H1 (cell line): Measurements from ENCODE around the gene C17orf113. TPM values are rescaled to one million over a fixed set of nuclear protein-coding genes. Genes with fewer than 3 reads are reported as not detected.

ENCODE experiments used
- CTCF ChIA-PET: fragments of 300-600 bp; sonication (Branson Sonifier 250); formaldehyde crosslinking; loops from one replicate; lab custom pipeline; 2021; ENCODE audit not compliant: partially characterized antibody; lab: Charles Lee
- POLR2A ChIA-PET: fragments of 300-600 bp; sonication (Branson Sonifier 250); formaldehyde crosslinking; loops from one replicate; lab custom pipeline; 2021; ENCODE audit warnings: inconsistent platforms; ENCODE audit not compliant: partially characterized antibody; lab: Charles Lee
- DNase-seq, 2 experiments: peaks; one replicate each; pipeline versions ENCODE4 v3.0.0 to v3.0.0-alpha.2; 2010 to 2022; ENCODE audit warnings: low spot score in 2 of 2, low read depth in 1 of 2, mixed read lengths in 1 of 2
- FAIRE-seq: peaks from 2 replicates; lab custom pipeline; 2011; peaks lifted over from hg19 to GRCh38; lab: Jason Lieb, UNC
- H2AFZ ChIP-seq: 2 replicates; pipeline ENCODE4 v1.8.1; 2012; ENCODE audit warnings: low read length, inconsistent platforms
- H2AK5ac ChIP-seq: 2 replicates; pipeline ENCODE4 v1.6.1; 2013; ENCODE audit warnings: low read depth, low read length
- H2BK120ac ChIP-seq: replicated peaks from 2 replicates; pipeline ENCODE3; 2013; ENCODE audit warnings: low read depth, low read length, inconsistent platforms
- H2BK12ac ChIP-seq: 2 replicates; pipeline ENCODE4 v1.6.1; 2013; ENCODE audit warnings: low read depth, low read length
- H2BK15ac ChIP-seq: 2 replicates; pipeline ENCODE4 v1.6.1; 2013; ENCODE audit warnings: low read length
- H2BK20ac ChIP-seq: 2 replicates; pipeline ENCODE4 v1.6.1; 2013; ENCODE audit warnings: low read length
- H2BK5ac ChIP-seq: 2 replicates; pipeline ENCODE4 v1.6.1; 2013; ENCODE audit warnings: low read depth, low read length
- H3K14ac ChIP-seq: 2 replicates; pipeline ENCODE4 v1.6.1; 2013; ENCODE audit warnings: inconsistent platforms; ENCODE audit not compliant: insufficient read length
- H3K18ac ChIP-seq: 2 replicates; pipeline ENCODE4 v1.6.1; 2013; ENCODE audit warnings: low read length; ENCODE audit errors: extremely low read depth
- H3K23ac ChIP-seq: 2 replicates; pipeline ENCODE4 v1.6.1; 2013; ENCODE audit warnings: inconsistent platforms; ENCODE audit not compliant: insufficient read length
- H3K23me2 ChIP-seq: 2 replicates; pipeline ENCODE4 v1.6.1; 2013; ENCODE audit warnings: low read depth, low read length
- H3K27ac ChIP-seq: 2 replicates; pipeline ENCODE4 v1.6.1; 2011; ENCODE audit warnings: low read depth, low read length, inconsistent platforms
- H3K27me3 ChIP-seq, 4 experiments: replicated peaks in 1 of 4; 1 replicate in 1 of 4; 2 replicates in 3 of 4; pipeline versions ENCODE4 v1.6.1 to v1.8.1; 2011 to 2013; ENCODE audit warnings: low read length in 3 of 4, mild to moderate bottlenecking in 3 of 4, inconsistent platforms in 2 of 4, mixed read lengths in 2 of 4, moderate library complexity in 1 of 4; ENCODE audit not compliant: control insufficient read depth in 3 of 4, insufficient read depth in 3 of 4; ENCODE audit errors: extremely low read depth in 1 of 4
- H3K36me3 ChIP-seq, 4 experiments: 2 replicates each; pipeline versions ENCODE4 v1.6.1 to v1.8.1; 2011 to 2013; ENCODE audit warnings: mild to moderate bottlenecking in 4 of 4, low read length in 3 of 4, moderate library complexity in 2 of 4, control low read depth in 1 of 4, inconsistent platforms in 1 of 4; ENCODE audit not compliant: insufficient read depth in 4 of 4, control insufficient read depth in 2 of 4
- H3K4ac ChIP-seq: replicated peaks from 2 replicates; pipeline ENCODE3; 2013; ENCODE audit warnings: low read length, low read depth, mixed read lengths, inconsistent platforms; ENCODE audit not compliant: insufficient read length
- H3K4me1 ChIP-seq, 4 experiments: replicated peaks in 1 of 4; 1 replicate in 1 of 4; 2 replicates in 3 of 4; pipeline versions ENCODE4 v1.6.1 to v1.8.1; 2011 to 2013; ENCODE audit warnings: low read length in 3 of 4, inconsistent platforms in 2 of 4, mixed read lengths in 1 of 4; ENCODE audit not compliant: insufficient read depth in 4 of 4, control insufficient read depth in 3 of 4
- H3K4me2 ChIP-seq, 2 experiments: 2 replicates each; pipeline versions ENCODE4 v1.6.1 to v1.8.1; 2011 to 2013; ENCODE audit warnings: low read depth in 2 of 2, low read length in 2 of 2, control low read depth in 1 of 2, inconsistent platforms in 1 of 2, mild to moderate bottlenecking in 1 of 2; ENCODE audit not compliant: insufficient read depth in 1 of 2
- H3K4me3 ChIP-seq, 4 experiments: fragments of 200-600, 300-600 bp in 1 of 4; sonication (generic), shearing (Covaris generic), sonication (Bioruptor Twin) in 1 of 4; 2 replicates each; pipeline versions ENCODE4 v1.5.1 to v1.8.1; 2011 to 2016; ENCODE audit warnings: low read length in 4 of 4, low read depth in 3 of 4, control low read depth in 2 of 4, inconsistent platforms in 2 of 4, mild to moderate bottlenecking in 2 of 4, mixed read lengths in 1 of 4, moderate library complexity in 1 of 4; ENCODE audit not compliant: insufficient read depth in 2 of 4; ENCODE audit errors: extremely low read depth in 1 of 4
- H3K56ac ChIP-seq: replicated peaks from 2 replicates; pipeline ENCODE3; 2013; ENCODE audit warnings: low read depth, mild to moderate bottlenecking, mixed read lengths, low read length, inconsistent platforms; ENCODE audit not compliant: insufficient read length
- H3K79me1 ChIP-seq: 2 replicates; pipeline ENCODE4 v1.6.1; 2013; ENCODE audit warnings: low read depth, low read length, control low read depth
- H3K79me2 ChIP-seq, 2 experiments: 2 replicates each; pipeline versions ENCODE4 v1.6.1 to v1.8.1; 2012 to 2013; ENCODE audit warnings: low read length in 2 of 2, mild to moderate bottlenecking in 2 of 2, inconsistent platforms in 1 of 2; ENCODE audit not compliant: insufficient read depth in 2 of 2, control insufficient read depth in 1 of 2
- H3K9ac ChIP-seq, 4 experiments: replicated peaks in 1 of 4; 1 replicate in 1 of 4; 2 replicates in 3 of 4; pipeline versions ENCODE4 v1.6.1 to v1.8.1; 2011 to 2013; ENCODE audit warnings: low read depth in 3 of 4, low read length in 3 of 4, control low read depth in 2 of 4, mild to moderate bottlenecking in 2 of 4, moderate library complexity in 2 of 4, inconsistent platforms in 1 of 4; ENCODE audit errors: extremely low read depth in 1 of 4
- H3K9me3 ChIP-seq, 2 experiments: 2 replicates each; pipeline versions ENCODE4 v1.6.1 to v1.8.1; 2012 to 2013; ENCODE audit warnings: mild to moderate bottlenecking in 2 of 2, moderate library complexity in 2 of 2, control low read depth in 1 of 2, inconsistent platforms in 1 of 2, low read depth in 1 of 2, low read length in 1 of 2, mixed read lengths in 1 of 2; ENCODE audit not compliant: insufficient read depth in 2 of 2
- H4K20me1 ChIP-seq, 2 experiments: replicated peaks in 1 of 2; 2 replicates each; pipeline versions ENCODE3 to v1.8.1; 2011 to 2013; ENCODE audit warnings: inconsistent platforms in 2 of 2, low read length in 2 of 2, mild to moderate bottlenecking in 1 of 2; ENCODE audit not compliant: insufficient read depth in 2 of 2, control insufficient read depth in 1 of 2
- H4K5ac ChIP-seq: 2 replicates; pipeline ENCODE4 v1.6.1; 2013; ENCODE audit warnings: low read length, low read depth, mixed read lengths, inconsistent platforms; ENCODE audit not compliant: insufficient read length
- H4K8ac ChIP-seq: 2 replicates; pipeline ENCODE4 v1.8.0; 2013; ENCODE audit warnings: mild to moderate bottlenecking, moderate library complexity, low read length, inconsistent platforms; ENCODE audit not compliant: insufficient read depth; ENCODE audit errors: extremely low read depth
- H4K91ac ChIP-seq: replicated peaks from 2 replicates; pipeline ENCODE3; 2013; ENCODE audit warnings: low read length, mixed read lengths, inconsistent platforms; ENCODE audit not compliant: insufficient read length
- CTBP2 ChIP-seq: IDR thresholded peaks from 2 replicates; pipeline ENCODE4 v1.7.0; 2011; ENCODE audit warnings: borderline replicate concordance, mild to moderate bottlenecking, moderate library complexity, mixed read lengths, low read length; ENCODE audit not compliant: insufficient read depth, insufficient read length
- RNF2 ChIP-seq: fragments of 200-900, 300-1000 bp; sonication (generic); IDR thresholded peaks from 2 replicates; pipeline ENCODE4 v1.7.1; 2016; ENCODE audit warnings: borderline replicate concordance, low read depth, mild to moderate bottlenecking, antibody characterized with exemption, low read length; ENCODE audit not compliant: poor library complexity, severe bottlenecking; ENCODE audit errors: missing control alignments
- SAP30 ChIP-seq: fragments of 300-600 bp; sonication (generic); IDR thresholded peaks from 2 replicates; pipeline ENCODE4 v1.7.1; 2012; ENCODE audit warnings: low read length, moderate library complexity, mild to moderate bottlenecking, inconsistent platforms; ENCODE audit not compliant: insufficient read depth, insufficient replicate concordance
- TAF1 ChIP-seq: IDR thresholded peaks from 2 replicates; pipeline ENCODE4 v1.6.1; 2011; ENCODE audit warnings: mild to moderate bottlenecking, low read depth, low read length
- WGBS, 2 experiments: shearing (Covaris generic) in 1 of 2; methylation state at CpG; one replicate each; pipeline versions ENCODE4 v1.1.6 to v1.1.7; 2013 to 2015; ENCODE audit warnings: low lambda C conversion rate in 2 of 2, mixed read lengths in 2 of 2, inconsistent platforms in 1 of 2, low coverage in 1 of 2, missing lambda C conversion rate in 1 of 2; ENCODE audit not compliant: insufficient replicate concordance in 2 of 2, insufficient coverage in 1 of 2, insufficient read length in 1 of 2; ENCODE audit errors: extremely low coverage in 1 of 2, missing lambda C conversion rate in 1 of 2; 5-methylcytosine and 5-hydroxymethylcytosine counted together
- polyA plus RNA-seq, 7 experiments: library from polyadenylated mRNA; depleted of rRNA in 3 of 7; stranded (reverse) in 5 of 7; unstranded in 2 of 7; fragments of >200 nt in 5 of 7; fragments of 200-250 nt in 2 of 7; gene quantifications; 1 replicate in 5 of 7; 2 replicates in 1 of 7; 4 replicates in 1 of 7; pipeline versions ENCODE4 v1.2.1 to v1.2.3, GENCODE V29; 2011 to 2013; ENCODE audit warnings: missing spikeins in 2 of 7, mixed read lengths in 2 of 7
- total RNA-seq: library from RNA; stranded (reverse); fragmentation: NEBNext Ultra II Directional; extraction: Animal tissue kit (Norgen Biotek cat#: 25700); gene quantifications from 2 replicates; pipeline ENCODE4 v1.2.1, GENCODE V29; 2021

Gene C17orf113
- total and polyA plus RNA-seq, 2 of the 8 experiments (the other 6 are each of a cell fraction or from before 2014, with no cell fraction given): 1.0 to 1.4 TPM

GRCh38 chr17:42026857-42027589 is 23.4 kb downstream of the C17orf113 start:
- H3K23ac ChIP-seq: no peak overlapping the region
- H3K4me2 ChIP-seq: peak overlapping the region in 1 of 2 experiments; percentile 1; a peak in 1 of 4 replicates
- peak overlapping the region in 1 of 4 experiments; percentile 39; a peak in 1 of 7 replicates for H3K9ac ChIP-seq
- no peak overlapping the region for H4K5ac ChIP-seq
- no peak overlapping the region for H3K4ac ChIP-seq
- no peak overlapping the region for H3K27ac ChIP-seq
- no peak overlapping the region for H2BK120ac ChIP-seq
- H3K18ac ChIP-seq: no peak overlapping the region
- H3K9me3 ChIP-seq: no peaks in the 10 kb centered on the region
- no peak overlapping the region for H2BK20ac ChIP-seq
- H3K79me2 ChIP-seq: no peaks in the 10 kb centered on the region
- H3K36me3 ChIP-seq: peaks cover 10 to 27% (median 15%) of the 10 kb centered on the region in 4 experiments; a peak in 6 of 8 replicates
- H3K4me3 ChIP-seq: no peak overlapping the region
- H3K27me3 ChIP-seq: no peaks in the 10 kb centered on the region
- H3K56ac ChIP-seq: no peak overlapping the region
- no peak overlapping the region for H2AFZ ChIP-seq
- no peak overlapping the region for H2AK5ac ChIP-seq
- H4K20me1 ChIP-seq: no peaks in the 10 kb centered on the region
- H3K79me1 ChIP-seq: 0 out of 2 replicates have a peak, but pooled peaks cover 2% of the 10 kb centered on the region
- peaks cover 0 to 12% (median 5%) of the 10 kb centered on the region in 4 experiments; a peak in 4 of 7 replicates for H3K4me1 ChIP-seq
- CTCF ChIA-PET: interaction anchor here (0.6 to 38.8 kb wide), 18 partner anchors 10 to 257 kb away, joined by 3 to 1084 read pairs (median 6); partner anchors contain the start of genes DHX58, DNAJC7, HSPB9 and KAT2A
- H3K23me2 ChIP-seq: 0 out of 2 replicates have a peak, but pooled peaks cover 2% of the 10 kb centered on the region
- no peak overlapping the region; the same call in 1 of the 2 replicates for H2BK12ac ChIP-seq
- H3K14ac ChIP-seq: no peak overlapping the region
- DNase-seq: no peak
- H2BK5ac ChIP-seq: no peak overlapping the region
- peak overlapping the region; percentile 3; the same call in 1 of the 2 replicates for H4K8ac ChIP-seq
- no peak overlapping the region for H4K91ac ChIP-seq
- POLR2A ChIA-PET: interaction anchor here (1.1 to 6.0 kb wide), 11 partner anchors 10 to 94 kb away, joined by 3 to 51 read pairs (median 4); partner anchors contain the start of genes DHX58, DNAJC7, HSPB9 and KAT2A
- TF ChIP-seq RNF2 (no peak), TAF1 (no peak), CTBP2 (no peak), SAP30 (no peak)
- TF ChIP-seq, all 59 proteins: peak for 0
- no peak for FAIRE-seq
- WGBS, 2 experiments: 81% methylated on average over 15 of the region's 17 CpGs; no CpG with 5 or more reads in 1 of the 2 experiments
- no peak overlapping the region for H2BK15ac ChIP-seq
